ENCODE measurements around the gene DXO. TPM values are rescaled to one million over a fixed set of nuclear protein-coding genes. Genes with fewer than 3 reads are reported as not detected.

The DXO gene
- polyA plus RNA-seq, 1 donor from 2014 or later, result 20.0 TPM

DNA sequence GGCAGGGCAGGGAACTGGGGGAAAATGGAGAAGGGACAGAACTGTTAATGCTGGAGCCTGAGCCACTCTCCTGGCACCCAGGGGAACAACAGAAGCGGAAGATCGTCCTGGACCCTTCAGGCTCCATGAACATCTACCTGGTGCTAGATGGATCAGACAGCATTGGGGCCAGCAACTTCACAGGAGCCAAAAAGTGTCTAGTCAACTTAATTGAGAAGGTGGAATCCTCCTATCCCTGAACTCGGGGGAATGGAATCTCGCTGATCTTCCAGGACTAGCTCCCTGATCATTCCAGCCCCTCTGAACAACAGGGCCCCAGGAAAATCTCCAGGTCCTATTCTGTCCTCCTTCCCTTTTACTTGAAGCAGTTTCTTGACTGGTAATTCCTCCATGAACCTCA, 24.1 kb downstream of the DXO start:
- H3K27ac ChIP-seq (ENCODE audit: low read length), result no peak overlapping the region
- TF ChIP-seq TAF1 (IDR thresholded peaks at IDR 0.05; ENCODE audit: low read depth) (no peak), SMC3 (conservative IDR thresholded peaks at IDR 0.05; ENCODE audit: poor library complexity) (no peak), EZH2 (IDR thresholded peaks at IDR 0.05; ENCODE audit: borderline replicate concordance, insufficient read depth, low read length, poor library complexity, severe bottlenecking) (no peak), MXI1 (conservative IDR thresholded peaks at IDR 0.05; ENCODE audit: poor library complexity, severe bottlenecking) (no peak), RAD21 (conservative IDR thresholded peaks at IDR 0.05) (no peak)
- TF ChIP-seq, protein P1, sequence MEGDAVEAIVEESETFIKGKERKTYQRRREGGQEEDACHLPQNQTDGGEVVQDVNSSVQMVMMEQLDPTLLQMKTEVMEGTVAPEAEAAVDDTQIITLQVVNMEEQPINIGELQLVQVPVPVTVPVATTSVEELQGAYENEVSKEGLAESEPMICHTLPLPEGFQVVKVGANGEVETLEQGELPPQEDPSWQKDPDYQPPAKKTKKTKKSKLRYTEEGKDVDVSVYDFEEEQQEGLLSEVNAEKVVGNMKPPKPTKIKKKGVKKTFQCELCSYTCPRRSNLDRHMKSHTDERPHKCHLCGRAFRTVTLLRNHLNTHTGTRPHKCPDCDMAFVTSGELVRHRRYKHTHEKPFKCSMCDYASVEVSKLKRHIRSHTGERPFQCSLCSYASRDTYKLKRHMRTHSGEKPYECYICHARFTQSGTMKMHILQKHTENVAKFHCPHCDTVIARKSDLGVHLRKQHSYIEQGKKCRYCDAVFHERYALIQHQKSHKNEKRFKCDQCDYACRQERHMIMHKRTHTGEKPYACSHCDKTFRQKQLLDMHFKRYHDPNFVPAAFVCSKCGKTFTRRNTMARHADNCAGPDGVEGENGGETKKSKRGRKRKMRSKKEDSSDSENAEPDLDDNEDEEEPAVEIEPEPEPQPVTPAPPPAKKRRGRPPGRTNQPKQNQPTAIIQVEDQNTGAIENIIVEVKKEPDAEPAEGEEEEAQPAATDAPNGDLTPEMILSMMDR (IDR thresholded peaks at IDR 0.05; ENCODE audit: poor library complexity, severe bottlenecking), result no peak
- H3K4me2 ChIP-seq (ENCODE audit: low read length), result no peak overlapping the region
- no peaks in the 10 kb centered on the region for H3K9me3 ChIP-seq (ENCODE audit: low read length)
- H3F3A ChIP-seq (ENCODE audit: insufficient read depth, low read length, poor library complexity, severe bottlenecking), result no peaks in the 10 kb centered on the region
- no peaks in the 10 kb centered on the region for H4K20me1 ChIP-seq (ENCODE audit: insufficient read depth)
- no peaks in the 10 kb centered on the region for H3K36me3 ChIP-seq (ENCODE audit: insufficient read depth, low read length)
- H3K27me3 ChIP-seq (ENCODE audit: insufficient read depth, low read depth, low read length), result no peaks in the 10 kb centered on the region
- H3K9ac ChIP-seq (ENCODE audit: low read length), result no peak overlapping the region
- no peak overlapping the region for H2AFZ ChIP-seq (ENCODE audit: low read depth, low read length)
- no peaks in the 10 kb centered on the region for H3K9me2 ChIP-seq (ENCODE audit: insufficient read depth, low read length)
- no peaks in the 10 kb centered on the region for H3K79me2 ChIP-seq (replicated peaks; ENCODE audit: insufficient read depth, low read length)
- H3K4me3 ChIP-seq (ENCODE audit: low read length), result no peak overlapping the region

DNA sequence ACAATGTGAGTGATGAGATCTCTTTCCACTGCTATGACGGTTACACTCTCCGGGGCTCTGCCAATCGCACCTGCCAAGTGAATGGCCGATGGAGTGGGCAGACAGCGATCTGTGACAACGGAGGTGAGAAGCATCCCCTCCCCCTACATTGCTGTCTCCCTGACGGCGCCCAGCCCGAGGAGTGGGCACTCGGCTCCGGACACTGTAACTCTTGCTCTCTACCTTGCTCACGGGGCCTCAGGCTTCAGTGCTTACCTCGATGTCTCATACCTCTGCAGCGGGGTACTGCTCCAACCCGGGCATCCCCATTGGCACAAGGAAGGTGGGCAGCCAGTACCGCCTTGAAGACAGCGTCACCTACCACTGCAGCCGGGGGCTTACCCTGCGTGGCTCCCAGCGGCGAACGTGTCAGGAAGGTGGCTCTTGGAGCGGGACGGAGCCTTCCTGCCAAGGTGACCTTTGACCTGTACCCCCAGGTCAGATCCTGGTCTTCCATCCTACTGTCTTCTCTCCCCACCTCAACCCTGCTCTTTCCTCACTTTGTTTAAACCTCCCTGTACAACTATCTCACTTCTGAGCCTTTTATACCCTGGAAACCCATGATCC, 24.8 kb downstream of the DXO start:
- no peak for TF ChIP-seq EP300 (conservative IDR thresholded peaks at IDR 0.05; ENCODE audit: poor library complexity, severe bottlenecking)
- TF ChIP-seq, protein P1 (IDR thresholded peaks at IDR 0.05; ENCODE audit: poor library complexity, severe bottlenecking), result no peak
- no peak for TF ChIP-seq TAF1 (IDR thresholded peaks at IDR 0.05; ENCODE audit: low read depth)
- no peak for TF ChIP-seq RAD21 (conservative IDR thresholded peaks at IDR 0.05)
- no peak for TF ChIP-seq MXI1 (conservative IDR thresholded peaks at IDR 0.05; ENCODE audit: poor library complexity, severe bottlenecking)
- no peak for TF ChIP-seq SMC3 (conservative IDR thresholded peaks at IDR 0.05; ENCODE audit: poor library complexity)
- Histone ChIP-seq H2AFZ (ENCODE audit: low read depth, low read length) (no peak overlapping the region), H4K20me1 (ENCODE audit: insufficient read depth) (no peaks in the 10 kb centered on the region), H3K27ac (ENCODE audit: low read length) (no peak overlapping the region), H3K9me2 (ENCODE audit: insufficient read depth, low read length) (no peaks in the 10 kb centered on the region), H3K9ac (ENCODE audit: low read length) (no peak overlapping the region), H3F3A (ENCODE audit: insufficient read depth, low read length, poor library complexity, severe bottlenecking) (no peaks in the 10 kb centered on the region), H3K9me3 (ENCODE audit: low read length) (no peaks in the 10 kb centered on the region), H3K4me3 (ENCODE audit: low read length) (no peak overlapping the region), H3K36me3 (ENCODE audit: insufficient read depth, low read length) (no peaks in the 10 kb centered on the region), H3K4me2 (ENCODE audit: low read length) (no peak overlapping the region), H3K27me3 (ENCODE audit: insufficient read depth, low read depth, low read length) (no peaks in the 10 kb centered on the region), H3K79me2 (replicated peaks; ENCODE audit: insufficient read depth, low read length) (no peaks in the 10 kb centered on the region)

DNA sequence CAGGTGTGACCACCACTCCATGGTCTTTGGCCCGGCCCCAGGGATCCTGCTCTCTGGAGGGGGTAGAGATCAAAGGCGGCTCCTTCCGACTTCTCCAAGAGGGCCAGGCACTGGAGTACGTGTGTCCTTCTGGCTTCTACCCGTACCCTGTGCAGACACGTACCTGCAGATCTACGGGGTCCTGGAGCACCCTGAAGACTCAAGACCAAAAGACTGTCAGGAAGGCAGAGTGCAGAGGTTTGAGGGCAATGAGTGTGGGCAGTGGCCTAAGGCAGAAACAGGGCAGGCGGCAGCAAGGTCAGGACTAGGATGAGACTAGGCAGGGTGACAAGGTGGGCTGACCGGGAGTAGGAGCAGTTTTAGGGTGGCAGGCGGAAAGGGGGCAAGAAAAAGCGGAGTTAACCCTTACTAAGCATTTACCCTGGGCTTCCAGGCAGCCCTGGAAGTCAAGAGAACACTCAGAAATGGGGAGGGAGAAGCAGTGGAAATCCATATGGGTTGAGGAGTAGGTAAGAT, 25.5 kb downstream of the DXO start:
- Histone ChIP-seq H3K9me3 (ENCODE audit: low read length) (no peaks in the 10 kb centered on the region), H3K4me3 (ENCODE audit: low read length) (no peak overlapping the region), H2AFZ (ENCODE audit: low read depth, low read length) (no peak overlapping the region), H3K9ac (ENCODE audit: low read length) (no peak overlapping the region), H3K27me3 (ENCODE audit: insufficient read depth, low read depth, low read length) (no peaks in the 10 kb centered on the region), H4K20me1 (ENCODE audit: insufficient read depth) (no peaks in the 10 kb centered on the region), H3K79me2 (replicated peaks; ENCODE audit: insufficient read depth, low read length) (no peaks in the 10 kb centered on the region), H3K9me2 (ENCODE audit: insufficient read depth, low read length) (no peaks in the 10 kb centered on the region), H3K4me2 (ENCODE audit: low read length) (no peak overlapping the region), H3K27ac (ENCODE audit: low read length) (no peak overlapping the region), H3F3A (ENCODE audit: insufficient read depth, low read length, poor library complexity, severe bottlenecking) (no peaks in the 10 kb centered on the region), H3K36me3 (ENCODE audit: insufficient read depth, low read length) (no peaks in the 10 kb centered on the region)
- no peak for TF ChIP-seq EZH2 (IDR thresholded peaks at IDR 0.05; ENCODE audit: borderline replicate concordance, insufficient read depth, low read length, poor library complexity, severe bottlenecking)
- TF ChIP-seq SMC3 (conservative IDR thresholded peaks at IDR 0.05; ENCODE audit: poor library complexity), result no peak
- no peak for TF ChIP-seq RAD21 (conservative IDR thresholded peaks at IDR 0.05)
- TF ChIP-seq, protein P2, sequence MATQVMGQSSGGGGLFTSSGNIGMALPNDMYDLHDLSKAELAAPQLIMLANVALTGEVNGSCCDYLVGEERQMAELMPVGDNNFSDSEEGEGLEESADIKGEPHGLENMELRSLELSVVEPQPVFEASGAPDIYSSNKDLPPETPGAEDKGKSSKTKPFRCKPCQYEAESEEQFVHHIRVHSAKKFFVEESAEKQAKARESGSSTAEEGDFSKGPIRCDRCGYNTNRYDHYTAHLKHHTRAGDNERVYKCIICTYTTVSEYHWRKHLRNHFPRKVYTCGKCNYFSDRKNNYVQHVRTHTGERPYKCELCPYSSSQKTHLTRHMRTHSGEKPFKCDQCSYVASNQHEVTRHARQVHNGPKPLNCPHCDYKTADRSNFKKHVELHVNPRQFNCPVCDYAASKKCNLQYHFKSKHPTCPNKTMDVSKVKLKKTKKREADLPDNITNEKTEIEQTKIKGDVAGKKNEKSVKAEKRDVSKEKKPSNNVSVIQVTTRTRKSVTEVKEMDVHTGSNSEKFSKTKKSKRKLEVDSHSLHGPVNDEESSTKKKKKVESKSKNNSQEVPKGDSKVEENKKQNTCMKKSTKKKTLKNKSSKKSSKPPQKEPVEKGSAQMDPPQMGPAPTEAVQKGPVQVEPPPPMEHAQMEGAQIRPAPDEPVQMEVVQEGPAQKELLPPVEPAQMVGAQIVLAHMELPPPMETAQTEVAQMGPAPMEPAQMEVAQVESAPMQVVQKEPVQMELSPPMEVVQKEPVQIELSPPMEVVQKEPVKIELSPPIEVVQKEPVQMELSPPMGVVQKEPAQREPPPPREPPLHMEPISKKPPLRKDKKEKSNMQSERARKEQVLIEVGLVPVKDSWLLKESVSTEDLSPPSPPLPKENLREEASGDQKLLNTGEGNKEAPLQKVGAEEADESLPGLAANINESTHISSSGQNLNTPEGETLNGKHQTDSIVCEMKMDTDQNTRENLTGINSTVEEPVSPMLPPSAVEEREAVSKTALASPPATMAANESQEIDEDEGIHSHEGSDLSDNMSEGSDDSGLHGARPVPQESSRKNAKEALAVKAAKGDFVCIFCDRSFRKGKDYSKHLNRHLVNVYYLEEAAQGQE (IDR thresholded peaks at IDR 0.05; ENCODE audit: borderline replicate concordance), result no peak
- no peak for TF ChIP-seq EP300 (conservative IDR thresholded peaks at IDR 0.05; ENCODE audit: poor library complexity, severe bottlenecking)
- TF ChIP-seq, protein P1 (IDR thresholded peaks at IDR 0.05; ENCODE audit: poor library complexity, severe bottlenecking), result no peak
- no peak for TF ChIP-seq TAF1 (IDR thresholded peaks at IDR 0.05; ENCODE audit: low read depth)
- TF ChIP-seq POLR2AphosphoS5 (IDR thresholded peaks at IDR 0.05), result no peak
- TF ChIP-seq MXI1 (conservative IDR thresholded peaks at IDR 0.05; ENCODE audit: poor library complexity, severe bottlenecking), result no peak

All from neural cell (in vitro differentiated cells).